HEK293 (cell line): Measurements from ENCODE around the gene KDSR.

Experiments used
- HOXA7 ChIP-seq: sonication (generic); formaldehyde crosslinking; IDR thresholded peaks from 2 replicates; pipeline ENCODE4 v1.8.1; 2022; ENCODE audit warnings: missing genetic modification reagents, borderline replicate concordance
- ZBTB1 ChIP-seq: fragments of 450-650 bp; formaldehyde crosslinking; IDR thresholded peaks from 2 replicates; pipeline ENCODE4 v1.5.1; 2016; ENCODE audit warnings: missing biosample characterization, missing genetic modification characterization
- ZBTB17 ChIP-seq: fragments of 450-650 bp; formaldehyde crosslinking; IDR thresholded peaks from 2 replicates; pipeline ENCODE4 v1.5.1; 2016; ENCODE audit warnings: missing biosample characterization, missing genetic modification characterization
- ZNF529 ChIP-seq: fragments of 450-650 bp; formaldehyde crosslinking; IDR thresholded peaks from 2 replicates; pipeline ENCODE4 v1.5.1; 2017; ENCODE audit warnings: missing genetic modification characterization, missing biosample characterization; ENCODE audit not compliant: insufficient replicate concordance
- ZNF670 ChIP-seq: fragments of 450-650 bp; formaldehyde crosslinking; IDR thresholded peaks from 2 replicates; pipeline ENCODE4 v1.5.1; 2016; ENCODE audit warnings: missing biosample characterization, missing genetic modification characterization, low read depth
- ZNF768 ChIP-seq: fragments of 450-650 bp; formaldehyde crosslinking; IDR thresholded peaks from 2 replicates; pipeline ENCODE4 v1.5.1; 2018; ENCODE audit warnings: missing biosample characterization, mild to moderate bottlenecking, missing genetic modification characterization
- TF ChIP-seq, protein P1 (sequence below): fragments of 450-650 bp; formaldehyde crosslinking; IDR thresholded peaks from 2 replicates; pipeline ENCODE4 v1.5.1; 2016; ENCODE audit warnings: missing biosample characterization, missing genetic modification characterization

DNA sequence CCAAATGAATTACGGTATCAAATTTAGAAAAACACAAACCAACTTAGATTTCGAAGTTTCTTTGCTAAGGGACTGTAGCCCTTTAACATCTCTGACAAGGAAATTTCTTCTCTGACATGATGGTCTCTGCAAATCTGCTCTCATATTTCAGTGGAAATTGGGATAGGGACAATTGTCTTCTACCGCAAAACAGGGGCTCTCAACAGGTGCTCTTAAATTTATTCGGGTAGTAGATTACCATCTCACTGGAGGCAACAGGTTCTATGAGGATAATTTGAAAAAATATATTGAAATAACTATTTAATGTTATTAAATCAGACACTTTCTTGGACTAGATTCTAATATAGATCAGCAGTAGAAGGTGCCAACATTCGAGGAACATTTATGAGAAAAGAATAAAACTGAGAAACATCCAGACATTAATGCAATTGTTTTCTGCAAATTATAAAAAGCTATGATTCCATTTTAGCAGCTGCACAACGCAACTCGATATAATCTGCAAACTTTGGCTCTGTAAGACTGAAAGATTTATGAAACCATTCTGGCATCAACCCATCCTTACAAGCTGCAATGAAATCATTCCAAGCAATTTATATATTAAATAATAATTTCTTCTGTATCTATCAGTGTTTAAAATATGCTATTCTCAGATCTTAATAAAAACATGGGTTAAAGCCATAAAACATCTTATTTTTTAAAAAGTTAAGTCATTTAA, 37.4 kb downstream of the KDSR start:
- TF ChIP-seq, protein P1, sequence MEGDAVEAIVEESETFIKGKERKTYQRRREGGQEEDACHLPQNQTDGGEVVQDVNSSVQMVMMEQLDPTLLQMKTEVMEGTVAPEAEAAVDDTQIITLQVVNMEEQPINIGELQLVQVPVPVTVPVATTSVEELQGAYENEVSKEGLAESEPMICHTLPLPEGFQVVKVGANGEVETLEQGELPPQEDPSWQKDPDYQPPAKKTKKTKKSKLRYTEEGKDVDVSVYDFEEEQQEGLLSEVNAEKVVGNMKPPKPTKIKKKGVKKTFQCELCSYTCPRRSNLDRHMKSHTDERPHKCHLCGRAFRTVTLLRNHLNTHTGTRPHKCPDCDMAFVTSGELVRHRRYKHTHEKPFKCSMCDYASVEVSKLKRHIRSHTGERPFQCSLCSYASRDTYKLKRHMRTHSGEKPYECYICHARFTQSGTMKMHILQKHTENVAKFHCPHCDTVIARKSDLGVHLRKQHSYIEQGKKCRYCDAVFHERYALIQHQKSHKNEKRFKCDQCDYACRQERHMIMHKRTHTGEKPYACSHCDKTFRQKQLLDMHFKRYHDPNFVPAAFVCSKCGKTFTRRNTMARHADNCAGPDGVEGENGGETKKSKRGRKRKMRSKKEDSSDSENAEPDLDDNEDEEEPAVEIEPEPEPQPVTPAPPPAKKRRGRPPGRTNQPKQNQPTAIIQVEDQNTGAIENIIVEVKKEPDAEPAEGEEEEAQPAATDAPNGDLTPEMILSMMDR (tag by site-specific recombination): no peak
- TF ChIP-seq HOXA7 (CRISPR knock-in tag): no peak
- no peak for TF ChIP-seq ZBTB1 (tag by site-specific recombination)
- TF ChIP-seq ZNF670: no peak
- no peak for TF ChIP-seq ZNF768 (tag by site-specific recombination)
- no peak for TF ChIP-seq ZNF529 (tag by site-specific recombination)
- no peak for TF ChIP-seq ZBTB17 (tag by site-specific recombination)
